HepG2 (cell line): ENCODE data around the gene SCAMP3. TPM values are rescaled to one million over a fixed set of nuclear protein-coding genes. Genes with fewer than 3 reads are reported as not detected.
A peak's percentile ranks its signal among the peaks of the same experiment; 100 is the strongest.

Experiments
- GATA4 ChIP-seq: sonication (generic); IDR thresholded peaks from 2 replicates; pipeline ENCODE4 v1.6.1; 2016; ENCODE audit warnings: antibody characterized with exemption, low read depth, borderline replicate concordance
- GLI4 ChIP-seq: sonication (generic); formaldehyde crosslinking; IDR thresholded peaks from 2 replicates; pipeline ENCODE4 v1.5.1; 2020; ENCODE audit warnings: missing genetic modification reagents, mild to moderate bottlenecking, moderate library complexity, borderline replicate concordance
- HOXA3 ChIP-seq: sonication (generic); formaldehyde crosslinking; IDR thresholded peaks from 2 replicates; pipeline ENCODE4 v1.5.0; 2020; ENCODE audit warnings: missing genetic modification reagents
- MAFG ChIP-seq: sonication (generic); formaldehyde crosslinking; IDR thresholded peaks from 2 replicates; pipeline ENCODE4 v1.5.1; 2020; ENCODE audit warnings: mild to moderate bottlenecking, missing genetic modification reagents
- PITX1 ChIP-seq: sonication (generic); formaldehyde crosslinking; IDR thresholded peaks from 2 replicates; pipeline ENCODE4 v1.5.1; 2020; ENCODE audit warnings: mild to moderate bottlenecking, missing genetic modification reagents
- POGZ ChIP-seq: sonication (generic); formaldehyde crosslinking; IDR thresholded peaks from 2 replicates; pipeline ENCODE4 v1.4.0; 2020; ENCODE audit warnings: mild to moderate bottlenecking, missing genetic modification reagents
- SMAD1 ChIP-seq: sonication (generic); formaldehyde crosslinking; IDR thresholded peaks from 2 replicates; pipeline ENCODE4 v1.4.0; 2020; ENCODE audit warnings: missing genetic modification reagents, low read depth, mild to moderate bottlenecking, borderline replicate concordance
- SP2 ChIP-seq: sonication (generic); formaldehyde crosslinking; IDR thresholded peaks from 2 replicates; pipeline ENCODE4 v1.5.1; 2020; ENCODE audit warnings: mild to moderate bottlenecking, missing genetic modification reagents
- THAP11 ChIP-seq: IDR thresholded peaks from 2 replicates; pipeline ENCODE4 v1.6.1; 2016; ENCODE audit warnings: missing biosample characterization, missing genetic modification reagents
- THRA ChIP-seq: sonication (generic); formaldehyde crosslinking; IDR thresholded peaks from 2 replicates; pipeline ENCODE4 v1.4.0; 2020; ENCODE audit warnings: missing genetic modification reagents, borderline replicate concordance
- ZBTB7A ChIP-seq: sonication (generic); formaldehyde crosslinking; IDR thresholded peaks from 2 replicates; pipeline ENCODE4 v1.8.0; 2022; ENCODE audit warnings: mild to moderate bottlenecking, missing genetic modification reagents
- ZFP36L2 ChIP-seq: sonication (generic); formaldehyde crosslinking; IDR thresholded peaks from 2 replicates; pipeline ENCODE4 v1.4.0; 2020; ENCODE audit warnings: missing genetic modification reagents
- ZFP82 ChIP-seq: sonication (generic); formaldehyde crosslinking; IDR thresholded peaks from 2 replicates; pipeline ENCODE4 v1.5.1; 2020; ENCODE audit warnings: mild to moderate bottlenecking, missing genetic modification reagents, borderline replicate concordance
- ZNF264 ChIP-seq: sonication (generic); formaldehyde crosslinking; IDR thresholded peaks from 2 replicates; pipeline ENCODE4 v1.4.0; 2020; ENCODE audit warnings: missing genetic modification reagents
- ZNF569 ChIP-seq: sonication (generic); formaldehyde crosslinking; IDR thresholded peaks from 2 replicates; pipeline ENCODE4 v1.5.0; 2020; ENCODE audit warnings: mild to moderate bottlenecking, missing genetic modification reagents, moderate library complexity, borderline replicate concordance
- polyA plus RNA-seq, 8 experiments: library from polyadenylated mRNA; depleted of rRNA in 3 of 8; stranded (reverse) in 7 of 8; unstranded in 1 of 8; fragments of >200 nt; fragmentation: Illumina TruSeq in 4 of 8; extraction: Trizol in 4 of 8; gene quantifications; 2 replicates each; pipeline versions ENCODE4 v1.2.1 to v1.2.3, GENCODE V29; 2011 to 2016; ENCODE audit warnings: low read depth in 4 of 8, missing spikeins in 1 of 8, mixed read lengths in 1 of 8; ENCODE audit not compliant: insufficient read depth in 1 of 8
- total RNA-seq, 5 experiments: library from RNA; depleted of rRNA; stranded (reverse); fragments of >200 nt; fragmentation: Illumina TruSeq; extraction: Trizol; gene quantifications; 2 replicates each; pipeline ENCODE4 v1.2.3, GENCODE V29; 2016; ENCODE audit warnings: low read depth in 1 of 5
- TF ChIP-seq, protein P1 (sequence below): sonication (generic); formaldehyde crosslinking; IDR thresholded peaks from 2 replicates; pipeline ENCODE4 v1.4.0; 2020; ENCODE audit warnings: missing genetic modification reagents, borderline replicate concordance
- TF ChIP-seq, protein P2 (sequence below): sonication (generic); formaldehyde crosslinking; IDR thresholded peaks from 2 replicates; pipeline ENCODE4 v1.9.0; 2022; ENCODE audit warnings: low read depth, missing genetic modification reagents
- TF ChIP-seq, protein P3 (sequence below), 2 experiments: sonication (generic) in 1 of 2; formaldehyde crosslinking in 1 of 2; IDR thresholded peaks; 2 replicates each; pipeline versions ENCODE4 v1.5.1 to v1.6.1; 2011 to 2020; ENCODE audit warnings: borderline replicate concordance in 1 of 2, low read depth in 1 of 2, low read length in 1 of 2, mild to moderate bottlenecking in 1 of 2, missing genetic modification reagents in 1 of 2, moderate library complexity in 1 of 2

Gene SCAMP3
- total and polyA plus RNA-seq, 2 of the 13 experiments (the other 11 are each of a cell fraction or from before 2014, with no cell fraction given): 46.8 to 83.3 TPM

- TF ChIP-seq THAP11 (CRISPR knock-in tag): peak; percentile 84
- TF ChIP-seq, protein P1, sequence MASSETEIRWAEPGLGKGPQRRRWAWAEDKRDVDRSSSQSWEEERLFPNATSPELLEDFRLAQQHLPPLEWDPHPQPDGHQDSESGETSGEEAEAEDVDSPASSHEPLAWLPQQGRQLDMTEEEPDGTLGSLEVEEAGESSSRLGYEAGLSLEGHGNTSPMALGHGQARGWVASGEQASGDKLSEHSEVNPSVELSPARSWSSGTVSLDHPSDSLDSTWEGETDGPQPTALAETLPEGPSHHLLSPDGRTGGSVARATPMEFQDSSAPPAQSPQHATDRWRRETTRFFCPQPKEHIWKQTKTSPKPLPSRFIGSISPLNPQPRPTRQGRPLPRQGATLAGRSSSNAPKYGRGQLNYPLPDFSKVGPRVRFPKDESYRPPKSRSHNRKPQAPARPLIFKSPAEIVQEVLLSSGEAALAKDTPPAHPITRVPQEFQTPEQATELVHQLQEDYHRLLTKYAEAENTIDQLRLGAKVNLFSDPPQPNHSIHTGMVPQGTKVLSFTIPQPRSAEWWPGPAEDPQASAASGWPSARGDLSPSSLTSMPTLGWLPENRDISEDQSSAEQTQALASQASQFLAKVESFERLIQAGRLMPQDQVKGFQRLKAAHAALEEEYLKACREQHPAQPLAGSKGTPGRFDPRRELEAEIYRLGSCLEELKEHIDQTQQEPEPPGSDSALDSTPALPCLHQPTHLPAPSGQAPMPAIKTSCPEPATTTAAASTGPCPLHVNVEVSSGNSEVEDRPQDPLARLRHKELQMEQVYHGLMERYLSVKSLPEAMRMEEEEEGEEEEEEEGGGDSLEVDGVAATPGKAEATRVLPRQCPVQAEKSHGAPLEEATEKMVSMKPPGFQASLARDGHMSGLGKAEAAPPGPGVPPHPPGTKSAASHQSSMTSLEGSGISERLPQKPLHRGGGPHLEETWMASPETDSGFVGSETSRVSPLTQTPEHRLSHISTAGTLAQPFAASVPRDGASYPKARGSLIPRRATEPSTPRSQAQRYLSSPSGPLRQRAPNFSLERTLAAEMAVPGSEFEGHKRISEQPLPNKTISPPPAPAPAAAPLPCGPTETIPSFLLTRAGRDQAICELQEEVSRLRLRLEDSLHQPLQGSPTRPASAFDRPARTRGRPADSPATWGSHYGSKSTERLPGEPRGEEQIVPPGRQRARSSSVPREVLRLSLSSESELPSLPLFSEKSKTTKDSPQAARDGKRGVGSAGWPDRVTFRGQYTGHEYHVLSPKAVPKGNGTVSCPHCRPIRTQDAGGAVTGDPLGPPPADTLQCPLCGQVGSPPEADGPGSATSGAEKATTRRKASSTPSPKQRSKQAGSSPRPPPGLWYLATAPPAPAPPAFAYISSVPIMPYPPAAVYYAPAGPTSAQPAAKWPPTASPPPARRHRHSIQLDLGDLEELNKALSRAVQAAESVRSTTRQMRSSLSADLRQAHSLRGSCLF (CRISPR knock-in tag): no peak
- 0 out of 2 replicates have a peak, but pooled peaks have one; percentile 63 for TF ChIP-seq ZBTB7A (CRISPR knock-in tag)
- TF ChIP-seq PITX1: peak; percentile 56; the same call in 1 of the 2 replicates
- no peak for TF ChIP-seq ZFP82 (CRISPR knock-in tag)
- peak; percentile 79 for TF ChIP-seq HOXA3 (CRISPR knock-in tag)
- TF ChIP-seq, protein P2, sequence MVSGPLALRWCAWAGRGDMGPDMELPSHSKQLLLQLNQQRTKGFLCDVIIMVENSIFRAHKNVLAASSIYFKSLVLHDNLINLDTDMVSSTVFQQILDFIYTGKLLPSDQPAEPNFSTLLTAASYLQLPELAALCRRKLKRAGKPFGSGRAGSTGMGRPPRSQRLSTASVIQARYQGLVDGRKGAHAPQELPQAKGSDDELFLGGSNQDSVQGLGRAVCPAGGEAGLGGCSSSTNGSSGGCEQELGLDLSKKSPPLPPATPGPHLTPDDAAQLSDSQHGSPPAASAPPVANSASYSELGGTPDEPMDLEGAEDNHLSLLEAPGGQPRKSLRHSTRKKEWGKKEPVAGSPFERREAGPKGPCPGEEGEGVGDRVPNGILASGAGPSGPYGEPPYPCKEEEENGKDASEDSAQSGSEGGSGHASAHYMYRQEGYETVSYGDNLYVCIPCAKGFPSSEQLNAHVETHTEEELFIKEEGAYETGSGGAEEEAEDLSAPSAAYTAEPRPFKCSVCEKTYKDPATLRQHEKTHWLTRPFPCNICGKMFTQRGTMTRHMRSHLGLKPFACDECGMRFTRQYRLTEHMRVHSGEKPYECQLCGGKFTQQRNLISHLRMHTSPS (CRISPR knock-in tag): no peak; the same call in 1 of the 2 replicates
- no peak for TF ChIP-seq MAFG
- TF ChIP-seq ZNF569: no peak
- TF ChIP-seq ZNF264 (CRISPR knock-in tag): no peak; the same call in 1 of the 2 replicates
- TF ChIP-seq POGZ (CRISPR knock-in tag): peak; percentile 16; the same call in 1 of the 2 replicates
- no peak for TF ChIP-seq GATA4
- TF ChIP-seq SP2 (CRISPR knock-in tag): no peak
- 0 out of 2 replicates have a peak, but pooled peaks have one; percentile 39 for TF ChIP-seq THRA (CRISPR knock-in tag)
- no peak for TF ChIP-seq ZFP36L2 (CRISPR knock-in tag)
- TF ChIP-seq, protein P3, sequence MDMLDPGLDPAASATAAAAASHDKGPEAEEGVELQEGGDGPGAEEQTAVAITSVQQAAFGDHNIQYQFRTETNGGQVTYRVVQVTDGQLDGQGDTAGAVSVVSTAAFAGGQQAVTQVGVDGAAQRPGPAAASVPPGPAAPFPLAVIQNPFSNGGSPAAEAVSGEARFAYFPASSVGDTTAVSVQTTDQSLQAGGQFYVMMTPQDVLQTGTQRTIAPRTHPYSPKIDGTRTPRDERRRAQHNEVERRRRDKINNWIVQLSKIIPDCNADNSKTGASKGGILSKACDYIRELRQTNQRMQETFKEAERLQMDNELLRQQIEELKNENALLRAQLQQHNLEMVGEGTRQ (IDR thresholded peaks at IDR 0.05; ENCODE audit: low read depth, low read length): no peak
- TF ChIP-seq, protein P3 (CRISPR knock-in tag; IDR thresholded peaks at IDR 0.05; ENCODE audit: borderline replicate concordance): no peak
- TF ChIP-seq SMAD1 (CRISPR knock-in tag): 0 out of 2 replicates have a peak, but pooled peaks have one; percentile 46
- no peak for TF ChIP-seq GLI4 (CRISPR knock-in tag)
These were observed 11.3 kb downstream of the SCAMP3 start (continued) for GRCh38 chr1:155250633-155251449.
